ENCODE results near the gene UBXN11. TPM values are rescaled to one million over a fixed set of nuclear protein-coding genes. Genes with fewer than 3 reads are reported as not detected.

Gene UBXN11
- total RNA-seq, 2 experiments from 2014 or later: 19.4 to 22.2 TPM

DNA sequence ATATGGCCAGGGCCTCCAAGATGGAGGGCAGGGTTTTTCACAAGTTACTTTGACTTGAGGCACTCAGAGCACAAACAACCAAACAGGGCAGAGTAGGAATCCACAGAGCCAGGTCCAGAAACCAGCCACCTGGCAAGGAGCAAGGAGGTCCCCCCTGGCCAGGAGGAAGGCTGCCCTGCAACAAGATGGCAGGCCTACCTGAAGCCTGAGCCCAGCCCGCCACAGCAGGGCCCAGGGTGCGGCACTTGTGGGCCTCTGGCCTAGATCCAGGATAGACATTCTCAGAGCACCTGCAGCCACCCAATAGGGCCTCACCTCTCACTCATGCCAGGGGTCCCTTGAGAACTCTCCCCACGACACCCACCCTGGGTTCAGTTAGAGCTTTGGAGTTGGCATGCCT lies 15.0 kb downstream of the UBXN11 start:
- POLR2A ChIA-PET: no interaction called here
- no peak for DNase-seq
- Mint-ChIP-seq H3K4me3 (no peak overlapping the region), H3K9me3 (ENCODE audit: low read depth) (no peaks in the 10 kb centered on the region), H3K27me3 (no peaks in the 10 kb centered on the region), H3K27ac (peak overlapping the region; percentile 29), H3K4me1 (peaks cover 60% of the 10 kb centered on the region), H3K36me3 (ENCODE audit: low read depth) (peaks cover 7% of the 10 kb centered on the region)
- intact Hi-C loops (cut with DNase I, micrococcal nuclease): no loop called here
- ATAC-seq: no peak
- CTCF ChIA-PET: interaction anchor here (0.9 kb wide), 1 partner anchor 126 kb away, joined by 3 read pairs; no protein-coding TSS in a partner anchor

DNA sequence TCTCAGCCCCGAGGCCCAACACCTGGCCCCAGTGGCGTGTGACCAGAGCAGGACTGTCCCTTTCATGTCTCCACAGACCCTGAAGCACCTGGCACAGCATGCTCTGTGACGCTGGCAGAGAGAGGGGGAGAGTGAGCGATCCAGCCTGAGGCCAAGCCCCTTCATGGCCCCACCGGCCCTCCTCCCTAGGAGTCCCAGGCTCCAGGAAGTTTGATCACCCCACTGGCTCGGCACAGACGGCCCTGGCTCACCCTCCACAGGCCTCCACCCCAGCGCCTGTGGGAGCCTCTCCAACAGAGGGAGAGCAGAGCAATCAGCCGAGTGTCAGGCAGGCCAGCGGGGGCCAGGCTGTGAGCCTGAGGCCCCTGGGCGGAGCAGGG lies 15.6 kb downstream of the UBXN11 start:
- peak overlapping the region; percentile 96 for H3K27ac Mint-ChIP-seq
- intact Hi-C loops (cut with DNase I, micrococcal nuclease): no loop called here
- ChIA-PET CTCF (interaction anchor here (3.0 to 17.6 kb wide), 2 partner anchors 10 to 28 kb away, joined by 19 to 399 read pairs; partner anchors contain the start of gene CD52), POLR2A (no interaction called here)
- H3K27me3 Mint-ChIP-seq: no peaks in the 10 kb centered on the region
- no peaks in the 10 kb centered on the region for H3K9me3 Mint-ChIP-seq (ENCODE audit: low read depth)
- H3K4me1 Mint-ChIP-seq: peaks cover 66% of the 10 kb centered on the region
- ATAC-seq: no peak
- H3K4me3 Mint-ChIP-seq: no peak overlapping the region
- no peak for DNase-seq
- peaks cover 7% of the 10 kb centered on the region for H3K36me3 Mint-ChIP-seq (ENCODE audit: low read depth)

DNA sequence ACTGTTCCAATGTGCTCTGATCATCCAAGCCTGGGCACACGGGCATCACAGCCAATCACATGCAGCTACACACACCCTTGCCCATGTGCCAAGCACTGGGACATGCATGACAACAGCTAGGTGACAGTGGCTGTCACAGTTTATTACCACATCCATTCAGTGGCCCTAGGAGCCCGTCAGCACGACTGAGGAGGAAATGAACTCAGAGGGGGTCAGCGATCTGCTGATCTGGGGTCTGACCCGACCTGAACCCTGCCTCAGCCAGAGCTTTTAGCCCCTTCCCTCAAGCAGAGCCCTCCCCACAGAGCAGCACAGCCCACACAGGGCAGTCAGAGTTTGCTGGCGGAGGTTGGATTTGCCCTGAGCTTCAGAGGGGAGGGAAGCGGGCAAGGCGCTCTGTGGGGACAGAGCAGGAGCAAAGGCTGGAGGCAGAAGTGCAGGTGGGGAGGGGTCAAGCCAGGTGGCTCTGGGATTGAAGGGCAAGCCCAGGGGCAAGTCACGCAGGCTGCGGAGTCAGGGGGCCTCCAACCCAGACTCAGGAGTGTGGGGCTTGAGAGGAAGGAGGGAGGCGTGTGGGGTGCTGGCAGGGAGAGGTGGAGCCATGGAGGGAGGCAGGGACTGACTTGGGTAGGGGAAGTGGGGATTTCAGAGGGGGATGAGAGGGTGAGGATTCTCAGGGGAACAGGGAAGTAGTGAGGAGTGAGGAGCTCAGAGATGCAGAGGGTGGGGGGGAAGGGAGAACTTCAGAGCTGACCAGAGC lies 16.1 kb downstream of the UBXN11 start:
- DNase-seq (peak; percentile 43), ATAC-seq (no peak)
- H3K9me3 Mint-ChIP-seq (ENCODE audit: low read depth): no peaks in the 10 kb centered on the region
- ChIA-PET POLR2A (no interaction called here), CTCF (interaction anchor here (0.9 to 17.6 kb wide), 5 partner anchors 9 to 29 kb away, joined by 3 to 399 read pairs (median 19); partner anchors contain the start of genes CD52 and UBXN11)
- intact Hi-C loops (cut with DNase I, micrococcal nuclease): no loop called here
- H3K4me1 Mint-ChIP-seq: peaks cover 71% of the 10 kb centered on the region
- H3K4me3 Mint-ChIP-seq: no peak overlapping the region
- peak overlapping the region; percentile 96 for H3K27ac Mint-ChIP-seq
- H3K36me3 Mint-ChIP-seq (ENCODE audit: low read depth): peaks cover 7% of the 10 kb centered on the region
- no peaks in the 10 kb centered on the region for H3K27me3 Mint-ChIP-seq

DNA sequence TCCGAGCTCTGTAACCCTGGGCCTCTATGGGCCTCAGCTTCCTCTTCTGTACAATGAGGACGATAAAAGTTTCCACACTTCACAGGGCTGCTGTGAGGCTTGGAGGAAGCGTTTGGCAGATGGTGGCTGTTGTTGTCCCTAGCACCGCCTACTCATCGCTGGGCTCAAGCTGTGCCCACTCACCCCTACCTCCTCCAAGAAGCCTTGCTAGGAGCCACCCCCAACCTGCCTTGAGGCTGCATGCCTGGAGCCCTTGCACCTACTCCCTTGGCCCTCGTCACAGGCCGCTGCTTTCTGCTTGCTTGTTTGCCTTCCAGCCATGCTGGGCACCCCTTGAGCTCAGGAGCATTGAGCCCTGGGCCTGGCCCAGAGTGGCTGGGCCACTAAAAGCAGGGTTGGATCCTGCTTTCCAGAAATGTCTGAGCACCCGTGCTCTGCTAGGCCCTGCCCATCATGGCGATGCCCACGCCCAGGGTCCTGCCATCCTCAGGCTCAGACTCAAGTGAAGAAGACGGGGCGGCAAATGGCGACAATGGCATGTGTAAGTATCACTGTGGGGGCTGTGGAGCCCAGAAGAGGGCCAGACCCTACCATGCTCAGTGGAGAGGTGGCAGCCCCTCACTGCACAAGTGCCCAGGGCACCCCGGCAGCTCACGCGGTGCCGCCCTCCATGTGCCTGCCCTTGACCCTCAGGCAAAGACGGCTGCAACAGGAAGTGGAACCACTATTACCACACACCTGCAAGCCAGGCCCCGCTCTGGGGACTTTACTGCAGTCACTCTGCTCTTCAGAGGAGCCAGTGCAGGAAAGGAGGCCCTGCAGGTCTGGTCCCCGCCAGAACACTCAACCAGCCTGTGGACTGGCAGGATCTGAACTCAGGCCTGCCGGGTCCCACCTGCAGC lies 17.0 kb downstream of the UBXN11 start:
- Mint-ChIP-seq H3K36me3 (ENCODE audit: low read depth) (peaks cover 16% of the 10 kb centered on the region), H3K27ac (peak overlapping the region; percentile 96), H3K27me3 (no peaks in the 10 kb centered on the region), H3K4me3 (peak overlapping the region; percentile 6), H3K4me1 (peaks cover 80% of the 10 kb centered on the region), H3K9me3 (ENCODE audit: low read depth) (no peaks in the 10 kb centered on the region)
- ChIA-PET CTCF (interaction anchor here (0.6 to 17.6 kb wide), 12 partner anchors 8 to 1933 kb away, joined by 3 to 399 read pairs (median 5); partner anchors contain the start of genes CD52, CEP85, SH3BGRL3 and UBXN11), POLR2A (interaction anchor here (0.6 to 2.3 kb wide), 7 partner anchors 10 to 128 kb away, joined by 3 to 7 read pairs (median 6); partner anchors contain the start of genes CD52 and SH3BGRL3)
- intact Hi-C loops (cut with DNase I, micrococcal nuclease): no loop called here
- peak; percentile 62 for DNase-seq
- ATAC-seq: peak; percentile 6

DNA sequence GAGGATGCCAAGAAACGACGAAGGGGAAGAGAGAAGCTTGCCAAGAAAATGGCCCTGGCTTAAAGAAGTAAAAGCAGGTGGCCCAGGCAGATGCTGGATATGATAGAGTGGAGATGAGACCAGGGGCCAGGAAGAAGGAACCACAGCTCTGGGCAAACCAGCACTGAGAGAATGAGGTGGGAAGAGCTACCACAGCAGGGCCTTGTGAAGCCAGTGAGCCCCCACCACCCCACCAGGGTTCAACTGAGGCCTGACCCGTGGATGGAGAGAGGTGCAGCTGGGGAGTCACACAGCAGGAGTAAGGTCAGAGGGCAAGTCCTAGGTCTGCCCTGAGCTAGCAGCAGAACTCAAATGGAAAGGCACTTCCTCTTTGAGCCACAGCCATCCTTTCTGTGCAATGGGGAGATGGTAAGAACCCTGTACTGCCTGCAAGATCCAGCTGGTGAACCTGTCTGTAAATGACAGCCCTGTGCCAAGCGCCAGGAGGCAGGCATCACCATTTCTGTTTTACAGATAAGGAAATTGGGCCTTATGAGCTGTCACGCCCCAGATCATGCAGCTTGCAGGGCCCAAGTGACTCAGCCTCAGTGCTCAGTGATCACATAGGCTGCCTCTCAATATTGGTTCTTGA lies 18.0 kb downstream of the UBXN11 start:
- H3K27ac Mint-ChIP-seq: peak overlapping the region; percentile 96
- H3K4me3 Mint-ChIP-seq: peak overlapping the region; percentile 55
- peak; percentile 90 for DNase-seq

DNA sequence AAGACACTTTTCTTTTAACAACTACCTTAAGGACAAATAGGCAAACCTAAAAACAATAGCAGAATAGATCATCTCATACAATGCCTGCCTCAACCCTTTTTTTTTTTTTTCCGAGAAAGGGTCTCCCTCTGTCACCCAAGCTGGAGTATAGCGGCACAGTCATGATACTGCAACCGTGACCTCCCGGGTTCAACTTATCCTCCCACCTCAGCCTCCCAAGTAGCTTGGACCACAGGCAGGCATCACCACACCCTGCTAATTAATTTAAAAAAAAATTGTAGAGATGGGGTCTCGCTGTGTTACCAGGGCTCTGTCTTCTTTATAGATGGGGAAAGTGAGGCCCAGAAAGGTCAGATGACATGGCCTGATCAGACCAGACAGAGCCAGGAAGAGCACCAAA lies 18.6 kb downstream of the UBXN11 start:
- Mint-ChIP-seq H3K27me3 (no peaks in the 10 kb centered on the region), H3K36me3 (ENCODE audit: low read depth) (peaks cover 24% of the 10 kb centered on the region), H3K4me3 (peak overlapping the region; percentile 55), H3K9me3 (ENCODE audit: low read depth) (no peaks in the 10 kb centered on the region), H3K4me1 (peaks cover 93% of the 10 kb centered on the region), H3K27ac (peak overlapping the region; percentile 96)
- DNase-seq (no peak), ATAC-seq (no peak)
- POLR2A ChIA-PET: interaction anchor here (0.6 to 2.3 kb wide), 2 partner anchors 11 to 30 kb away, joined by 3 to 6 read pairs; partner anchors contain the start of gene CD52
- CTCF ChIA-PET: interaction anchor here (0.9 to 17.6 kb wide), 10 partner anchors 8 to 129 kb away, joined by 3 to 399 read pairs (median 6); partner anchors contain the start of genes CD52, CEP85, SH3BGRL3 and UBXN11
- intact Hi-C loops (cut with DNase I, micrococcal nuclease): loop anchor here (1.0 kb wide), 3 partner anchors 12 to 33 kb away; partner anchors contain the start of gene UBXN11 (in 2 of the 2)

More for the DNA sequence above, 18.0 kb downstream of the UBXN11 start:
- POLR2A ChIA-PET: interaction anchor here (0.6 to 2.3 kb wide), 7 partner anchors 9 to 30 kb away, joined by 3 to 7 read pairs (median 6); partner anchors contain the start of genes CD52 and SH3BGRL3
- H3K27me3 Mint-ChIP-seq: no peaks in the 10 kb centered on the region
- no peaks in the 10 kb centered on the region for H3K9me3 Mint-ChIP-seq (ENCODE audit: low read depth)
- peaks cover 22% of the 10 kb centered on the region for H3K36me3 Mint-ChIP-seq (ENCODE audit: low read depth)
- intact Hi-C loops (cut with DNase I, micrococcal nuclease): loop anchor here (1.0 kb wide), 3 partner anchors 12 to 33 kb away; partner anchors contain the start of gene UBXN11 (in 2 of the 2)
- peaks cover 90% of the 10 kb centered on the region for H3K4me1 Mint-ChIP-seq
- CTCF ChIA-PET: interaction anchor here (0.5 to 17.6 kb wide), 15 partner anchors 9 to 1932 kb away, joined by 3 to 399 read pairs (median 5); partner anchors contain the start of genes CD52, CEP85, SH3BGRL3 and UBXN11
- peak; percentile 67 for ATAC-seq

DNA sequence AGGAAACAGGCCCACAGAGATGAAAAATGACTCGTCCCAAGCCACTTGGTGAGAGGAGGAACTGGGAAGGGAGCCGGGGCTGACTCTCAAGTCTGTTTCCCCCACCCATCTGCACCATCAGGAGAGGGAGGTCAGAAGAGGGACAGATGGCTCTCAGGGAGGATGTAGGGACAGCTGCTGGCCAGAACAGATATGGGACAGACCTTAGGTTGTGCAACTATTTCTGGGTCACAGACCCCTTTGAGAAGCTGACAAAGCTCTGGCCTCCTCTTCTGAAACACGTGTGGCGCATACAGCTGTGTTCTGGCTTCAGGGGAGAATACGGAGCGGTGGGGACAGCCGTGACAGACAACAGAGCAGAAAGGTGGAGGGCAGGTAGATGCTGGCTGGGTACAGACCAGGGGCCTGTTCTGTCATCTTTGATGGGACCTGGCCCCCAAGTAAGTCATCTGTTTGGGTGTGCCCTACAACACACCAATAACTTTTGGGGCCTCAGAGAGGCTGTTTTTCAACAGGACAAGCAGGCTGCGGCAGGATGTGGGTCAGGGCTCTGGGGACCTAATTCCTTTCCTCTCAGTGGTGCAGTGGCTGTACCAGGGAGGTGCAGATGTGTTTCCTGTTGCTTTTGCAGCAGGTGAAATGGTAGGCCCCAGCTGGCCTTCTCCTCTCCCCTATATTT lies 19.3 kb downstream of the UBXN11 start:
- DNase-seq (peak; percentile 84), ATAC-seq (peak; percentile 27)
- peak overlapping the region; percentile 96 for H3K27ac Mint-ChIP-seq
- H3K9me3 Mint-ChIP-seq (ENCODE audit: low read depth): no peaks in the 10 kb centered on the region
- peaks cover 28% of the 10 kb centered on the region for H3K36me3 Mint-ChIP-seq (ENCODE audit: low read depth)
- H3K4me3 Mint-ChIP-seq: peak overlapping the region; percentile 55
- ChIA-PET POLR2A (interaction anchor here (2.3 kb wide), 1 partner anchor 31 kb away, joined by 6 read pairs; the partner anchor contains the start of gene CD52), CTCF (interaction anchor here (0.5 to 17.6 kb wide), 8 partner anchors 8 to 118 kb away, joined by 3 to 399 read pairs (median 6); partner anchors contain the start of genes CD52, SH3BGRL3, UBXN11 and ZNF593)
- H3K4me1 Mint-ChIP-seq: peaks cover 97% of the 10 kb centered on the region
- H3K27me3 Mint-ChIP-seq: no peaks in the 10 kb centered on the region
- intact Hi-C loops (cut with DNase I, micrococcal nuclease): no loop called here

DNA sequence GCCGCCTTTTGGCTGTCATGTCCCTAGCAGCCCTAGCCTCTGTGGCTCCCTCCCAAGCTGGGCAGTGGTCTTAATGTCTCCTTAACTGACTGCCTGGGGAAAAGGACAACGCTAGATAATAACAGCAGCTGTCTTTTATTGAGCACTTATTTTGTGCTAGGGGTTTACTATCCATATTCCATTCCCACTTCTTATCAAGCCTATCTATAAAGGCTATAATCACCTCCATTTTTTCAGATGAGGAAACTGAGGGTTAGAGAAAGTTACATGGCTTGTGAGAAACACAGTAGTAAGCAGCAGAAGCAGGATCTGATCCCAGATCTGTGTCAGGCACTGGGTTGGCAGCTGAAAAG lies 20.4 kb downstream of the UBXN11 start:
- POLR2A ChIA-PET: interaction anchor here (0.6 kb wide), 1 partner anchor 20 kb away, joined by 4 read pairs; no protein-coding TSS in a partner anchor
- Mint-ChIP-seq H3K9me3 (ENCODE audit: low read depth) (no peaks in the 10 kb centered on the region), H3K27me3 (no peaks in the 10 kb centered on the region), H3K27ac (peak overlapping the region; percentile 59), H3K36me3 (ENCODE audit: low read depth) (peaks cover 39% of the 10 kb centered on the region), H3K4me1 (peaks cover 98% of the 10 kb centered on the region), H3K4me3 (no peak overlapping the region)
- CTCF ChIA-PET: interaction anchor here (1.0 to 17.6 kb wide), 7 partner anchors 11 to 132 kb away, joined by 4 to 399 read pairs (median 15); partner anchors contain the start of genes CD52 and UBXN11
- intact Hi-C loops (cut with DNase I, micrococcal nuclease): no loop called here
- ATAC-seq: no peak
- DNase-seq: no peak

DNA sequence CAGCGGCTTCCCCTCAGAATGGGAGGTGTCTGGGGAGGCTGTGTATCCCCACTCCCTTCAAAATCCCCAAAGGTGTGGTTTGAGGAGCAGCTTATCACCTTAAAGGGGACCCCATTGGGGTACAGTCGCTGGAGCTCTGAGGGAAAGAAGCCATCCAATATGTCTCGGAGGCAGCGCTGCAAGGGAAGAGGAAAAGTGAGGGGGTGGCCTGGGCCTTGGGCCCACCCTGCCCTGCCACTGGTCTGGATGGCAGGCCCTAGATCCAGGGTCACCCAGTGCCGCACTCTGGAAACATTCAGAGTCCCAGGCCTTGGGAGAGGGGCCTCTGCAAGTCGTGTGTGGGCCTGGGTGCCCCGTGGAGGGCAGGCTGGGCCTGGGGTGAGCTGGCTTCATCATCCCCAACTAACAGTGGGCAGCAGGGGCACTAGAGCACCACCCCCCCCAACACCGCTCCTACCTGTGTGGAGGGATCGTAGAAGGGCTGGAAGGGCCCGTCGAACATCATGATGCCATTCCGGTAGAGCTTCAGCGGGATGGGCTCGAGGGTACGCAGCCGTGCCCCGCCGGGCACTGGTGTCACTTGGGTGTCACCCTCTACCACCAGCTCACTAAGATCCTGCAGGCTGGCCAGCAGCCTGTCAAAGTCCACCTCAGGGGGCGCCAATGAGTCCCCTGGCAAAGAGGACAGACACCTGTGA lies 20.9 kb downstream of the UBXN11 start:
- Mint-ChIP-seq H3K27me3 (no peaks in the 10 kb centered on the region), H3K36me3 (ENCODE audit: low read depth) (peaks cover 42% of the 10 kb centered on the region), H3K27ac (peak overlapping the region; percentile 99), H3K9me3 (ENCODE audit: low read depth) (no peaks in the 10 kb centered on the region), H3K4me1 (peaks cover 95% of the 10 kb centered on the region), H3K4me3 (no peak overlapping the region)
- ChIA-PET POLR2A (interaction anchor here (0.6 to 2.2 kb wide), 4 partner anchors 19 to 380 kb away, joined by 3 to 16 read pairs (median 6); partner anchors contain the start of gene CD52), CTCF (interaction anchor here (0.5 to 17.6 kb wide), 9 partner anchors 10 to 1962 kb away, joined by 3 to 399 read pairs (median 5); partner anchors contain the start of genes CD52 and UBXN11)
- DNase-seq (peak; percentile 76), ATAC-seq (no peak)
- intact Hi-C loops (cut with DNase I, micrococcal nuclease): loop anchor here (1.0 to 2.0 kb wide), 6 partner anchors 35 to 175 kb away; partner anchors contain the start of genes DHDDS (in 1 of the 2) and PDIK1L (in 1 of the 2)
